HepG2 (cell line): ENCODE measurements around the gene SOX12. TPM values are rescaled to one million over a fixed set of nuclear protein-coding genes. Genes with fewer than 3 reads are reported as not detected.
A peak's percentile ranks its signal among the peaks of the same experiment; 100 is the strongest.

Source experiments
- CAMTA2 ChIP-seq: sonication (generic); formaldehyde crosslinking; IDR thresholded peaks from 2 replicates; pipeline ENCODE4 v1.4.0; 2020; ENCODE audit warnings: mild to moderate bottlenecking, missing genetic modification reagents, borderline replicate concordance
- HNRNPLL ChIP-seq: fragments of 200-400 bp; formaldehyde crosslinking; IDR thresholded peaks from 2 replicates; pipeline ENCODE4 v1.6.1; 2017; ENCODE audit warnings: mild to moderate bottlenecking, low read depth, low read length; ENCODE audit not compliant: poor library complexity, severe bottlenecking
- MIER2 ChIP-seq: IDR thresholded peaks from 2 replicates; pipeline ENCODE4 v1.6.1; 2016; ENCODE audit warnings: missing biosample characterization, missing genetic modification reagents
- MXI1 ChIP-seq: IDR thresholded peaks from 3 replicates; pipeline ENCODE4 v1.6.1; 2012; ENCODE audit warnings: low read depth, low read length, inconsistent platforms, borderline replicate concordance
- NRL ChIP-seq: sonication (generic); formaldehyde crosslinking; IDR thresholded peaks from 2 replicates; pipeline ENCODE4 v1.5.0; 2020; ENCODE audit warnings: missing genetic modification reagents, mild to moderate bottlenecking, moderate library complexity, borderline replicate concordance
- PCBP2 ChIP-seq: fragments of 200-400 bp; formaldehyde crosslinking; optimal IDR thresholded peaks from 2 replicates; pipeline ENCODE3; 2018; ENCODE audit warnings: low read length, low read depth; ENCODE audit not compliant: poor library complexity, severe bottlenecking
- PHB2 ChIP-seq: fragments of 450-650 bp; IDR thresholded peaks from 2 replicates; pipeline ENCODE4 v1.6.1; 2018; ENCODE audit not compliant: partially characterized antibody
- PHF5A ChIP-seq: IDR thresholded peaks from one replicate; pipeline ENCODE4 v1.6.1; 2018; ENCODE audit warnings: low read depth, missing genetic modification reagents; ENCODE audit not compliant: unreplicated experiment
- POLR2AphosphoS5 ChIP-seq: IDR thresholded peaks from 2 replicates; pipeline ENCODE4 v1.6.1; 2012; ENCODE audit warnings: low read depth, low read length
- RXRA ChIP-seq: sonication (generic); formaldehyde crosslinking; IDR thresholded peaks from 2 replicates; pipeline ENCODE4 v1.5.1; 2020; ENCODE audit warnings: missing genetic modification reagents
- SP4 ChIP-seq: sonication (generic); formaldehyde crosslinking; IDR thresholded peaks from 2 replicates; pipeline ENCODE4 v1.8.1; 2023; ENCODE audit warnings: mild to moderate bottlenecking, missing genetic modification reagents
- STAG1 ChIP-seq: sonication (generic); formaldehyde crosslinking; IDR thresholded peaks from 2 replicates; pipeline ENCODE4 v1.4.0; 2020; ENCODE audit warnings: missing genetic modification reagents
- TARDBP ChIP-seq: sonication (generic); formaldehyde crosslinking; IDR thresholded peaks from 2 replicates; pipeline ENCODE4 v1.8.0; 2022; ENCODE audit warnings: mild to moderate bottlenecking, missing genetic modification reagents
- ZFP41 ChIP-seq: sonication (generic); formaldehyde crosslinking; IDR thresholded peaks from 2 replicates; pipeline ENCODE4 v1.4.0; 2020; ENCODE audit warnings: mild to moderate bottlenecking, missing genetic modification reagents, borderline replicate concordance
- ZIK1 ChIP-seq: sonication (generic); formaldehyde crosslinking; IDR thresholded peaks from 2 replicates; pipeline ENCODE4 v1.5.0; 2020; ENCODE audit warnings: mild to moderate bottlenecking, low read depth, missing genetic modification reagents, borderline replicate concordance
- ZNF337 ChIP-seq: sonication (generic); formaldehyde crosslinking; IDR thresholded peaks from 2 replicates; pipeline ENCODE4 v1.5.1; 2020; ENCODE audit warnings: missing genetic modification reagents, low read depth, mild to moderate bottlenecking, borderline replicate concordance
- ZNF512B ChIP-seq: sonication (generic); formaldehyde crosslinking; IDR thresholded peaks from 2 replicates; pipeline ENCODE4 v1.5.1; 2020; ENCODE audit warnings: missing genetic modification reagents, mild to moderate bottlenecking, borderline replicate concordance
- ZNF549 ChIP-seq: sonication (generic); formaldehyde crosslinking; IDR thresholded peaks from 2 replicates; pipeline ENCODE4 v1.5.0; 2020; ENCODE audit warnings: missing genetic modification reagents
- ZNF577 ChIP-seq: sonication (generic); formaldehyde crosslinking; IDR thresholded peaks from 2 replicates; pipeline ENCODE4 v1.4.0; 2020; ENCODE audit warnings: mild to moderate bottlenecking, low read depth, missing genetic modification reagents, borderline replicate concordance
- ZNF772 ChIP-seq: sonication (generic); formaldehyde crosslinking; IDR thresholded peaks from 2 replicates; pipeline ENCODE4 v1.5.0; 2020; ENCODE audit warnings: mild to moderate bottlenecking, missing genetic modification reagents
- ZNF850 ChIP-seq: sonication (generic); formaldehyde crosslinking; conservative IDR thresholded peaks from 2 replicates; pipeline ENCODE4 v1.9.0; 2021; ENCODE audit warnings: mild to moderate bottlenecking, missing genetic modification reagents
- ZXDC ChIP-seq: sonication (generic); formaldehyde crosslinking; IDR thresholded peaks from 2 replicates; pipeline ENCODE4 v1.5.0; 2020; ENCODE audit warnings: mild to moderate bottlenecking, missing genetic modification reagents
- polyA plus RNA-seq, 8 experiments: library from polyadenylated mRNA; depleted of rRNA in 3 of 8; stranded (reverse) in 7 of 8; unstranded in 1 of 8; fragments of >200 nt; fragmentation: Illumina TruSeq in 4 of 8; extraction: Trizol in 4 of 8; gene quantifications; 2 replicates each; pipeline versions ENCODE4 v1.2.1 to v1.2.3, GENCODE V29; 2011 to 2016; ENCODE audit warnings: low read depth in 4 of 8, missing spikeins in 1 of 8, mixed read lengths in 1 of 8; ENCODE audit not compliant: insufficient read depth in 1 of 8
- total RNA-seq, 5 experiments: library from RNA; depleted of rRNA; stranded (reverse); fragments of >200 nt; fragmentation: Illumina TruSeq; extraction: Trizol; gene quantifications; 2 replicates each; pipeline ENCODE4 v1.2.3, GENCODE V29; 2016; ENCODE audit warnings: low read depth in 1 of 5

SOX12 gene
- total and polyA plus RNA-seq, 2 of the 13 experiments (the other 11 are each of a cell fraction or from before 2014, with no cell fraction given): 10.0 to 18.7 TPM

- TF ChIP-seq ZFP41 (peak; percentile 97), CAMTA2 (CRISPR knock-in tag) (peak; percentile 95; the same call in 1 of the 2 replicates), HNRNPLL (no peak), TARDBP (peak; percentile 100), NRL (CRISPR knock-in tag) (peak; percentile 98), ZNF577 (0 out of 2 replicates have a peak, but pooled peaks have one; percentile 74), ZNF337 (peak; percentile 93; the same call in 1 of the 2 replicates), ZNF512B (CRISPR knock-in tag) (peak; percentile 73), MXI1 (peak; percentile 100), ZNF549 (no peak), ZNF772 (CRISPR knock-in tag) (peak; percentile 98), ZIK1 (CRISPR knock-in tag) (peak; percentile 97), RXRA (CRISPR knock-in tag) (peak; percentile 96), PHB2 (no peak), POLR2AphosphoS5 (0 out of 2 replicates have a peak, but pooled peaks have one; percentile 19), STAG1 (CRISPR knock-in tag) (peak; percentile 97), MIER2 (CRISPR knock-in tag) (peak; percentile 93), PHF5A (CRISPR knock-in tag) (peak; percentile 98), PCBP2 (no peak), SP4 (CRISPR knock-in tag) (peak; percentile 53; the same call in 1 of the 2 replicates), ZNF850 (CRISPR knock-in tag) (no peak), ZXDC (peak; percentile 75; the same call in 1 of the 2 replicates)
Measured at GRCh38 chr20:362271-363254, 37.2 kb downstream of the SOX12 start (continued).
